Keratinocyte (primary cell): ENCODE results near the gene LY6G5B. TPM values are rescaled to one million over a fixed set of nuclear protein-coding genes. Genes with fewer than 3 reads are reported as not detected.

Source experiments
- DNase-seq: peaks from one replicate; pipeline ENCODE4 v3.0.0-alpha.2; 2011; ENCODE audit warnings: low read depth, missing footprints, low spot score
- FAIRE-seq: peaks from 2 replicates; lab custom pipeline; 2011; peaks lifted over from hg19 to GRCh38; lab: Jason Lieb, UNC
- H2AFZ ChIP-seq: 2 replicates; pipeline ENCODE4 v1.6.0; 2012; ENCODE audit warnings: low read length, control low read depth, inconsistent platforms; ENCODE audit not compliant: control insufficient read depth
- H3K27ac ChIP-seq: 2 replicates; pipeline ENCODE4 v1.5.1; 2011; ENCODE audit warnings: low read length; ENCODE audit not compliant: control insufficient read depth, insufficient read depth
- H3K27me3 ChIP-seq: 3 replicates; pipeline ENCODE4 v1.6.0; 2011; ENCODE audit warnings: low read length; ENCODE audit not compliant: control insufficient read depth, insufficient read depth; ENCODE audit errors: extremely low read depth
- H3K36me3 ChIP-seq, 2 experiments: 2 replicates in 1 of 2; 3 replicates in 1 of 2; pipeline ENCODE4 v1.5.1; 2011; ENCODE audit warnings: low read length in 2 of 2, mild to moderate bottlenecking in 1 of 2; ENCODE audit not compliant: control insufficient read depth in 2 of 2, insufficient read depth in 2 of 2; ENCODE audit errors: extremely low read depth in 1 of 2
- H3K4me1 ChIP-seq: 3 replicates; pipeline ENCODE4 v1.5.1; 2011; ENCODE audit warnings: low read length; ENCODE audit not compliant: control insufficient read depth, insufficient read depth; ENCODE audit errors: extremely low read depth
- H3K4me2 ChIP-seq: 3 replicates; pipeline ENCODE4 v1.6.0; 2011; ENCODE audit warnings: low read depth, low read length; ENCODE audit not compliant: control insufficient read depth, insufficient read depth; ENCODE audit errors: extremely low read depth
- H3K4me3 ChIP-seq, 3 experiments: fragments of 200-600 bp in 1 of 3; sonication (generic) in 1 of 3; 2 replicates in 2 of 3; 3 replicates in 1 of 3; pipeline ENCODE4 v1.5.1; 2011 to 2016; ENCODE audit warnings: low read length in 3 of 3, mild to moderate bottlenecking in 3 of 3, control low read depth in 2 of 3, inconsistent platforms in 1 of 3, low read depth in 1 of 3, mixed read lengths in 1 of 3, mixed run types in 1 of 3, moderate library complexity in 1 of 3; ENCODE audit not compliant: control insufficient read depth in 2 of 3, insufficient read depth in 2 of 3; ENCODE audit errors: extremely low read depth in 1 of 3
- H3K79me2 ChIP-seq: 2 replicates; pipeline ENCODE4 v1.6.0; 2012; ENCODE audit warnings: low read length; ENCODE audit not compliant: control insufficient read depth, insufficient read depth
- H3K9ac ChIP-seq: 3 replicates; pipeline ENCODE4 v1.6.0; 2011; ENCODE audit warnings: low read length; ENCODE audit not compliant: control insufficient read depth, insufficient read depth; ENCODE audit errors: extremely low read depth
- H3K9me1 ChIP-seq: 3 replicates; pipeline ENCODE4 v1.6.0; 2011; ENCODE audit warnings: low read length; ENCODE audit not compliant: control insufficient read depth, insufficient read depth; ENCODE audit errors: extremely low read depth
- H3K9me3 ChIP-seq: 2 replicates; pipeline ENCODE4 v1.5.1; 2012; ENCODE audit warnings: low read depth, low read length; ENCODE audit not compliant: control insufficient read depth
- H4K20me1 ChIP-seq: 3 replicates; pipeline ENCODE4 v1.6.0; 2011; ENCODE audit warnings: low read length; ENCODE audit not compliant: control insufficient read depth, insufficient read depth; ENCODE audit errors: extremely low read depth
- EZH2 ChIP-seq: IDR thresholded peaks from one replicate; pipeline ENCODE4 v1.6.1; 2012; ENCODE audit warnings: inconsistent platforms, mild to moderate bottlenecking, low read length, moderate library complexity
- dilution Hi-C: fragments of 300-500 bp; cut with MboI; formaldehyde crosslinking; loops from one replicate; pipeline ENCODE4 v1.7.0; 2020; ENCODE audit warnings: low sequenced_read_pairs; ENCODE audit not compliant: extremely low pct_ligation_motif_present
- polyA plus RNA-seq, 5 experiments: library from polyadenylated mRNA; depleted of rRNA in 3 of 5; stranded (reverse) in 3 of 5; stranded (forward) in 1 of 5; unstranded in 1 of 5; fragments of >200 nt; gene quantifications; 1 replicate in 1 of 5; 2 replicates in 3 of 5; 3 replicates in 1 of 5; pipeline versions ENCODE4 v1.2.1 to v1.2.3, GENCODE V29; 2011 to 2012; ENCODE audit warnings: missing spikeins in 2 of 5, low read depth in 1 of 5, low replicate concordance in 1 of 5
- TF ChIP-seq, protein P1 (sequence below), 3 experiments: IDR thresholded peaks in 1 of 3; conservative IDR thresholded peaks in 1 of 3; optimal IDR thresholded peaks in 1 of 3; 2 replicates in 2 of 3; 3 replicates in 1 of 3; pipeline versions ENCODE3 to v1.5.1; 2011; ENCODE audit warnings: low read length in 3 of 3, mild to moderate bottlenecking in 3 of 3, moderate library complexity in 2 of 3, control low read depth in 1 of 3, inconsistent platforms in 1 of 3; ENCODE audit not compliant: insufficient read depth in 2 of 3; ENCODE audit errors: extremely low read depth in 1 of 3

LY6G5B gene
- polyA plus RNA-seq, 1 donor (not counting 4 experiments of a cell fraction or from before 2014, with no cell fraction given) = 5.2 TPM

DNA sequence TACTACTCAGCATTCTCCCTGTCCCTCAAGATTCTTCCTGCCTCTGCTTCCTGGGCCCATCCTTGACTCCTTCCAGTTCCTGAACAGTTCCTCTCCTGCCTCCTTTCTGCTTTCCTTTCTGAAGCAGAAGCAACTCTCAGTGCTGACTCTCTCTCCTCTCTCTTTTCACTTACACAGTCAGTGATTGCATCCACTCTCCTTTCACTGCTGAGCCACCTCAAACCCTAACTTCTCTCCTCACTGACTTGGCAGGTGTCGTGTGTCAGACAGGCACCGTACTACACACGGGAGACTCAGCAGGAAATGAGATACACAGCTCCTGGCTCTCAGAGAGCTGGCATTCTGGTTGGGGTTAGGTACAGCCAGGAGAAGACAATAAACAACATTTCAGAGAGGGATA, 27.8 kb downstream of the LY6G5B start:
- Histone ChIP-seq H3K9me1 (no peaks in the 10 kb centered on the region), H3K9ac (no peak overlapping the region), H3K4me3 (no peak overlapping the region), H3K4me2 (no peak overlapping the region), H3K4me1 (peaks cover 9% of the 10 kb centered on the region), H4K20me1 (no peaks in the 10 kb centered on the region), H3K36me3 (peaks cover 13 to 15% of the 10 kb centered on the region in 2 experiments), H3K27ac (no peak overlapping the region), H2AFZ (no peak overlapping the region), H3K9me3 (no peaks in the 10 kb centered on the region), H3K27me3 (no peaks in the 10 kb centered on the region), H3K79me2 (peaks cover 18% of the 10 kb centered on the region)
- DNase-seq (no peak), FAIRE-seq (no peak)
- dilution Hi-C loops = no loop called here
- no peak for TF ChIP-seq EZH2
- TF ChIP-seq, protein P1, sequence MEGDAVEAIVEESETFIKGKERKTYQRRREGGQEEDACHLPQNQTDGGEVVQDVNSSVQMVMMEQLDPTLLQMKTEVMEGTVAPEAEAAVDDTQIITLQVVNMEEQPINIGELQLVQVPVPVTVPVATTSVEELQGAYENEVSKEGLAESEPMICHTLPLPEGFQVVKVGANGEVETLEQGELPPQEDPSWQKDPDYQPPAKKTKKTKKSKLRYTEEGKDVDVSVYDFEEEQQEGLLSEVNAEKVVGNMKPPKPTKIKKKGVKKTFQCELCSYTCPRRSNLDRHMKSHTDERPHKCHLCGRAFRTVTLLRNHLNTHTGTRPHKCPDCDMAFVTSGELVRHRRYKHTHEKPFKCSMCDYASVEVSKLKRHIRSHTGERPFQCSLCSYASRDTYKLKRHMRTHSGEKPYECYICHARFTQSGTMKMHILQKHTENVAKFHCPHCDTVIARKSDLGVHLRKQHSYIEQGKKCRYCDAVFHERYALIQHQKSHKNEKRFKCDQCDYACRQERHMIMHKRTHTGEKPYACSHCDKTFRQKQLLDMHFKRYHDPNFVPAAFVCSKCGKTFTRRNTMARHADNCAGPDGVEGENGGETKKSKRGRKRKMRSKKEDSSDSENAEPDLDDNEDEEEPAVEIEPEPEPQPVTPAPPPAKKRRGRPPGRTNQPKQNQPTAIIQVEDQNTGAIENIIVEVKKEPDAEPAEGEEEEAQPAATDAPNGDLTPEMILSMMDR (optimal IDR thresholded peaks at IDR 0.05 in 1 of 3, IDR thresholded peaks at IDR 0.05 in 1 of 3, conservative IDR thresholded peaks at IDR 0.05 in 1 of 3; ENCODE audit: extremely low read depth in 1 of 3, insufficient read depth in 2 of 3, low read length in 3 of 3) = no peak

DNA sequence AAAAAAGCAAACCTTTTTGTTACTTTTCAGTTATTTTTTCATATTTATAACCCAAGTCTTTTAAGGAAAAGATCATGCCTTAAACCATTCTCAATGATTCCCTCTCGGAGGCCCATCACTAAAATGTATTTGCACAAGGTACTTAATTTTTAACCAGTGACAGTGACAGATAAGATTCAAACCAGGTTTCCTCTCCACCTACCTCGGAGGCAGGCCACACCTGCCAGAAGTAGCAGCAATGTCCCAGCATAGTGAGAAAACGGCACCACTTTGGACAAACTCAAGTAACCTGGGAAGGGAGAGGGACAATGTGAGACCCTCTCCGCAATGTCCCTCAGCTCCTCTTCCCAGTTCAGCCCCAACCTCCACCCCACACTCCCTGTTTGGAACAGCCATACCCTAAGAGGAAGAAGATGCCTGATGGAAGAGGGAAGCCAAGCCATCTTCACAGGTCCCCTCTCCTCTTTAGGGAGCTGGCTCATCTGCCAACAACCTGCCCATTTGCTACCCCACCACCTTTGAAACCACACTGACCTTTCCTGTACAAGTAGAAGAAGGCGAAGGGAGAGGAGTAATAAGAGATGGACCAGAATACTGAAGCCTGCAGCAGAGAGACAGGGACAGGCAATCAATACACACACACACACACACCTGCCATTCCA, 31.1 kb downstream of the LY6G5B start:
- dilution Hi-C loops = no loop called here
- Histone ChIP-seq H3K9me1 (no peaks in the 10 kb centered on the region), H3K36me3 (peaks cover 0 to 3% of the 10 kb centered on the region in 2 experiments), H3K9ac (no peak overlapping the region), H3K4me1 (peaks cover 9% of the 10 kb centered on the region), H3K79me2 (peaks cover 19% of the 10 kb centered on the region), H2AFZ (no peak overlapping the region), H3K27me3 (no peaks in the 10 kb centered on the region), H4K20me1 (no peaks in the 10 kb centered on the region), H3K9me3 (no peaks in the 10 kb centered on the region), H3K27ac (no peak overlapping the region), H3K4me3 (no peak overlapping the region), H3K4me2 (no peak overlapping the region)
- no peak for FAIRE-seq
- DNase-seq = no peak
- TF ChIP-seq, protein P1 (optimal IDR thresholded peaks at IDR 0.05 in 1 of 3, IDR thresholded peaks at IDR 0.05 in 1 of 3, conservative IDR thresholded peaks at IDR 0.05 in 1 of 3; ENCODE audit: extremely low read depth in 1 of 3, insufficient read depth in 2 of 3, low read length in 3 of 3) = no peak
- no peak for TF ChIP-seq EZH2
